H1 (cell line): ENCODE data around the gene ZNF212. TPM values are rescaled to one million over a fixed set of nuclear protein-coding genes. Genes with fewer than 3 reads are reported as not detected.

ENCODE experiments used
- ATF3 ChIP-seq: IDR thresholded peaks from 2 replicates; pipeline ENCODE4 v1.6.1; 2011; ENCODE audit warnings: low read depth, mild to moderate bottlenecking, low read length; ENCODE audit not compliant: insufficient read depth
- BACH1 ChIP-seq: IDR thresholded peaks from 2 replicates; pipeline ENCODE4 v1.6.1; 2012; ENCODE audit warnings: low read length, improper control_type of control experiment
- CHD7 ChIP-seq: fragments of 300-600 bp; sonication (generic); IDR thresholded peaks from 2 replicates; pipeline ENCODE4 v1.7.1; 2012; ENCODE audit warnings: low read length, moderate library complexity, mild to moderate bottlenecking, inconsistent platforms; ENCODE audit not compliant: insufficient replicate concordance
- GTF2F1 ChIP-seq: IDR thresholded peaks from 2 replicates; pipeline ENCODE4 v1.6.1; 2012; ENCODE audit warnings: low read depth, low read length, improper control_type of control experiment, borderline replicate concordance
- JUN ChIP-seq: IDR thresholded peaks from 2 replicates; pipeline ENCODE4 v1.6.1; 2011; ENCODE audit warnings: low read depth, mild to moderate bottlenecking, improper control_type of control experiment, low read length
- RNF2 ChIP-seq: fragments of 200-900, 300-1000 bp; sonication (generic); IDR thresholded peaks from 2 replicates; pipeline ENCODE4 v1.7.1; 2016; ENCODE audit warnings: borderline replicate concordance, low read depth, mild to moderate bottlenecking, antibody characterized with exemption, low read length; ENCODE audit not compliant: poor library complexity, severe bottlenecking; ENCODE audit errors: missing control alignments
- SIN3A ChIP-seq, 2 experiments: IDR thresholded peaks in 1 of 2; conservative IDR thresholded peaks in 1 of 2; 2 replicates each; pipeline ENCODE4 v1.6.1; 2011 to 2012; ENCODE audit warnings: low read length in 2 of 2, improper control_type of control experiment in 1 of 2, low read depth in 1 of 2, mild to moderate bottlenecking in 1 of 2
- TAF7 ChIP-seq: optimal IDR thresholded peaks from 2 replicates; pipeline ENCODE3; 2011; ENCODE audit warnings: low read depth, mild to moderate bottlenecking, inconsistent platforms, low read length, moderate library complexity, borderline replicate concordance
- polyA plus RNA-seq, 7 experiments: library from polyadenylated mRNA; depleted of rRNA in 3 of 7; stranded (reverse) in 5 of 7; unstranded in 2 of 7; fragments of >200 nt in 5 of 7; fragments of 200-250 nt in 2 of 7; gene quantifications; 1 replicate in 5 of 7; 2 replicates in 1 of 7; 4 replicates in 1 of 7; pipeline versions ENCODE4 v1.2.1 to v1.2.3, GENCODE V29; 2011 to 2013; ENCODE audit warnings: missing spikeins in 2 of 7, mixed read lengths in 2 of 7
- total RNA-seq: library from RNA; stranded (reverse); fragmentation: NEBNext Ultra II Directional; extraction: Animal tissue kit (Norgen Biotek cat#: 25700); gene quantifications from 2 replicates; pipeline ENCODE4 v1.2.1, GENCODE V29; 2021

Gene ZNF212
- total and polyA plus RNA-seq, 2 of the 8 experiments (the other 6 are each of a cell fraction or from before 2014, with no cell fraction given), result 6.7 to 19.3 TPM

GRCh38 chr7:149261829-149262617, 22.6 kb downstream of the ZNF212 start, which contains the start of gene ZNF783 (continued):
- peak; percentile 57; the same call in 1 of the 2 replicates for TF ChIP-seq ATF3
- TF ChIP-seq JUN, result no peak
- TF ChIP-seq CHD7, result no peak
- peak; percentile 70 for TF ChIP-seq RNF2
- TF ChIP-seq SIN3A (conservative IDR thresholded peaks at IDR 0.05 in 1 of 2, IDR thresholded peaks at IDR 0.05 in 1 of 2; ENCODE audit: low read depth in 1 of 2, low read length in 2 of 2), result peak in 1 of 2 experiments; percentile 44; a peak in 1 of 4 replicates
- peak; percentile 79 for TF ChIP-seq BACH1
- no peak for TF ChIP-seq GTF2F1
- peak; percentile 55 for TF ChIP-seq TAF7
